ENCODE measurements around the gene HOXD8.

- TF ChIP-seq, protein P1, sequence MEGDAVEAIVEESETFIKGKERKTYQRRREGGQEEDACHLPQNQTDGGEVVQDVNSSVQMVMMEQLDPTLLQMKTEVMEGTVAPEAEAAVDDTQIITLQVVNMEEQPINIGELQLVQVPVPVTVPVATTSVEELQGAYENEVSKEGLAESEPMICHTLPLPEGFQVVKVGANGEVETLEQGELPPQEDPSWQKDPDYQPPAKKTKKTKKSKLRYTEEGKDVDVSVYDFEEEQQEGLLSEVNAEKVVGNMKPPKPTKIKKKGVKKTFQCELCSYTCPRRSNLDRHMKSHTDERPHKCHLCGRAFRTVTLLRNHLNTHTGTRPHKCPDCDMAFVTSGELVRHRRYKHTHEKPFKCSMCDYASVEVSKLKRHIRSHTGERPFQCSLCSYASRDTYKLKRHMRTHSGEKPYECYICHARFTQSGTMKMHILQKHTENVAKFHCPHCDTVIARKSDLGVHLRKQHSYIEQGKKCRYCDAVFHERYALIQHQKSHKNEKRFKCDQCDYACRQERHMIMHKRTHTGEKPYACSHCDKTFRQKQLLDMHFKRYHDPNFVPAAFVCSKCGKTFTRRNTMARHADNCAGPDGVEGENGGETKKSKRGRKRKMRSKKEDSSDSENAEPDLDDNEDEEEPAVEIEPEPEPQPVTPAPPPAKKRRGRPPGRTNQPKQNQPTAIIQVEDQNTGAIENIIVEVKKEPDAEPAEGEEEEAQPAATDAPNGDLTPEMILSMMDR (IDR thresholded peaks at IDR 0.05) = no peak
- TF ChIP-seq POLR2AphosphoS5 (IDR thresholded peaks at IDR 0.05) = no peak
These were observed 4.3 kb upstream of the HOXD8 start for GRCh38 chr2:176124947-176125771.
